Naive thymus-derived CD8-positive, alpha-beta T cell (primary cell): ENCODE results near the gene NINJ2. TPM values are rescaled to one million over a fixed set of nuclear protein-coding genes. Genes with fewer than 3 reads are reported as not detected.
"Not testable (repeated sequence)": the region's sequence is repeated elsewhere in the genome, so short reads cannot be mapped to it uniquely, and the experiment has no call there.

Experiments
- ATAC-seq, 2 donors: fragments of 150-1000 bp; cut with Tn5 transposase in 1 of 2; sonication (Bioruptor Pico), chemical (Tn5 transposase) in 1 of 2; 1 replicate in 1 of 2; 2 replicates in 1 of 2; pipeline ENCODE4 v1.10.0; 2021; ENCODE audit warnings: mild to moderate bottlenecking in 2 of 2, moderate library complexity in 2 of 2
- POLR2A ChIA-PET: fragments of 350-600 bp; sonication (Branson Sonifier 250); formaldehyde crosslinking; loops from one replicate; lab custom pipeline; 2021; ENCODE audit warnings: antibody characterized with exemption; lab: Charles Lee
- DNase-seq, 10 donors: peaks; one replicate each; pipeline versions ENCODE4 v3.0.0 to v3.0.0-alpha.2; 2020 to 2022
- H3K27ac Mint-ChIP-seq, 10 donors: one replicate each; pipeline ENCODE4 v1.8.0; 2020 to 2022; ENCODE audit warnings: mild to moderate bottlenecking in 10 of 10, mixed read lengths in 10 of 10, moderate library complexity in 4 of 10, inconsistent platforms in 1 of 10
- H3K27me3 Mint-ChIP-seq, 5 donors: one replicate each; pipeline ENCODE4 v1.8.0; 2021 to 2022; ENCODE audit warnings: mixed read lengths in 5 of 5
- H3K36me3 Mint-ChIP-seq, 3 donors: one replicate each; pipeline ENCODE4 v1.8.0; 2020 to 2022; ENCODE audit warnings: mixed read lengths in 3 of 3, mild to moderate bottlenecking in 2 of 3, inconsistent platforms in 1 of 3
- H3K4me1 Mint-ChIP-seq, 4 donors: one replicate each; pipeline ENCODE4 v1.8.0; 2021 to 2022; ENCODE audit warnings: mixed read lengths in 4 of 4
- H3K4me3 Mint-ChIP-seq, 10 donors: one replicate each; pipeline ENCODE4 v1.8.0; 2020 to 2022; ENCODE audit warnings: mild to moderate bottlenecking in 10 of 10, mixed read lengths in 10 of 10, moderate library complexity in 6 of 10, inconsistent platforms in 1 of 10
- H3K9me3 Mint-ChIP-seq, 9 donors: one replicate each; pipeline ENCODE4 v1.8.0; 2020 to 2022; ENCODE audit warnings: mixed read lengths in 9 of 9, mild to moderate bottlenecking in 3 of 9, inconsistent platforms in 1 of 9, moderate library complexity in 1 of 9
- polyA plus RNA-seq, 3 donors: library from polyadenylated mRNA; unstranded; fragments of 300-500 nt; fragmentation: Illumina TruSeq; gene quantifications; one replicate each; pipeline ENCODE4 v1.2.3, GENCODE V29; 2021
- total RNA-seq, 8 experiments: library from RNA in 2 of 8; stranded (reverse) in 2 of 8; gene quantifications; one replicate each; pipeline ENCODE4 v1.2.3 and lab custom pipeline; 2021 to 2026

The NINJ2 gene
- total and polyA plus RNA-seq, 5 experiments from 2014 or later, result 0.85 to 5.1 (median 3.9) TPM

GRCh38 chr12:577994-578747 is 85.1 kb downstream of the NINJ2 start:
- H3K36me3 Mint-ChIP-seq, H3K27me3 Mint-ChIP-seq, H3K4me3 Mint-ChIP-seq, DNase-seq, H3K9me3 Mint-ChIP-seq, ATAC-seq, H3K27ac Mint-ChIP-seq: not testable (repeated sequence)
- POLR2A ChIA-PET, result interaction anchor here (1.3 to 3.2 kb wide), 2 partner anchors 177 to 371 kb away, joined by 3 to 11 read pairs; partner anchors contain the start of gene RAD52
- H3K4me1 Mint-ChIP-seq, result peaks cover 4 to 25% (median 17%) of the 10 kb centered on the region in 4 donors

- Mint-ChIP-seq H3K4me1 (peaks cover 4 to 25% (median 19%) of the 10 kb centered on the region in 4 donors), H3K4me3 (peak overlapping the region in 9 of 10 donors; percentile 22 to 62 (median 44)), H3K36me3 (no peaks in the 10 kb centered on the region), H3K9me3 (no peaks in the 10 kb centered on the region), H3K27me3 (peaks cover 0 to 5% (median 0%) of the 10 kb centered on the region in 5 donors), H3K27ac (peak overlapping the region in 6 of 10 donors; percentile 44 to 92 (median 61))
- POLR2A ChIA-PET, result interaction anchor here (1.0 to 3.2 kb wide), 6 partner anchors 13 to 373 kb away, joined by 3 to 15 read pairs (median 7); partner anchors contain the start of genes RAD52 and WNK1
- DNase-seq, result no peak
- ATAC-seq, result no peak
Measured at GRCh38 chr12:576615-577110, 86.6 kb downstream of the NINJ2 start.

- Mint-ChIP-seq H3K9me3 (no peaks in the 10 kb centered on the region), H3K36me3 (no peaks in the 10 kb centered on the region), H3K27me3 (peaks cover 0 to 5% (median 0%) of the 10 kb centered on the region in 5 donors), H3K27ac (peak overlapping the region in 8 of 10 donors; percentile 51 to 92 (median 74)), H3K4me1 (peaks cover 4 to 25% (median 21%) of the 10 kb centered on the region in 4 donors), H3K4me3 (peak overlapping the region; percentile 30 to 67 (median 54))
- POLR2A ChIA-PET, result interaction anchor here (1.0 to 3.2 kb wide), 6 partner anchors 13 to 373 kb away, joined by 3 to 15 read pairs (median 7); partner anchors contain the start of genes RAD52 and WNK1
- peak; percentile 98 to 100 for ATAC-seq
- DNase-seq, result peak; percentile 65 to 92 (median 84)
Measured at GRCh38 chr12:575948-576614, 87.2 kb downstream of the NINJ2 start.

- peaks cover 0 to 25% (median 21%) of the 10 kb centered on the region in 4 donors for H3K4me1 Mint-ChIP-seq
- H3K27me3 Mint-ChIP-seq, result no peaks in the 10 kb centered on the region
- H3K27ac Mint-ChIP-seq, result peak overlapping the region in 2 of 10 donors; percentile 69 to 83
- H3K36me3 Mint-ChIP-seq, result no peaks in the 10 kb centered on the region
- POLR2A ChIA-PET, result interaction anchor here (1.2 to 3.2 kb wide), 6 partner anchors 12 to 374 kb away, joined by 4 to 15 read pairs (median 8); partner anchors contain the start of genes RAD52 and WNK1
- DNase-seq, result peak in 1 of 10 donors; percentile 4
- no peak for ATAC-seq
- no peaks in the 10 kb centered on the region for H3K9me3 Mint-ChIP-seq
- H3K4me3 Mint-ChIP-seq, result peak overlapping the region in 1 of 10 donors; percentile 38
Measured at GRCh38 chr12:575129-575502, 88.1 kb downstream of the NINJ2 start.

- no peak for ATAC-seq
- Mint-ChIP-seq H3K4me3 (no peak overlapping the region), H3K36me3 (no peaks in the 10 kb centered on the region), H3K9me3 (no peaks in the 10 kb centered on the region), H3K4me1 (peaks cover 2 to 28% (median 25%) of the 10 kb centered on the region in 4 donors), H3K27me3 (no peaks in the 10 kb centered on the region), H3K27ac (peak overlapping the region in 1 of 10 donors; percentile 69)
- POLR2A ChIA-PET, result interaction anchor here (0.6 to 2.3 kb wide), 6 partner anchors 11 to 518 kb away, joined by 3 to 9 read pairs (median 4); partner anchors contain the start of gene WNK1
- peak in 1 of 10 donors; percentile 0 for DNase-seq
Measured at GRCh38 chr12:574475-575128, 88.6 kb downstream of the NINJ2 start.

- Mint-ChIP-seq H3K4me1 (peaks cover 7 to 38% (median 37%) of the 10 kb centered on the region in 4 donors), H3K36me3 (no peaks in the 10 kb centered on the region), H3K27ac (peak overlapping the region in 1 of 10 donors; percentile 43), H3K27me3 (no peaks in the 10 kb centered on the region), H3K4me3 (peak overlapping the region in 1 of 10 donors; percentile 33), H3K9me3 (no peaks in the 10 kb centered on the region)
- no peak for ATAC-seq
- POLR2A ChIA-PET, result interaction anchor here (0.7 kb wide), 1 partner anchor 208 kb away, joined by 3 read pairs; no protein-coding TSS in a partner anchor
- no peak for DNase-seq
Measured at GRCh38 chr12:573232-573631, 90.0 kb downstream of the NINJ2 start.

- peak overlapping the region in 2 of 10 donors; percentile 4 to 14 for H3K4me3 Mint-ChIP-seq
- peaks cover 9 to 42% (median 42%) of the 10 kb centered on the region in 4 donors for H3K4me1 Mint-ChIP-seq
- DNase-seq (peak in 1 of 10 donors; percentile 37), ATAC-seq (no peak)
- H3K9me3 Mint-ChIP-seq, result no peaks in the 10 kb centered on the region
- no peaks in the 10 kb centered on the region for H3K27me3 Mint-ChIP-seq
- H3K27ac Mint-ChIP-seq, result peak overlapping the region in 2 of 10 donors; percentile 31 to 48
- H3K36me3 Mint-ChIP-seq, result no peaks in the 10 kb centered on the region
- POLR2A ChIA-PET, result interaction anchor here (0.7 kb wide), 1 partner anchor 208 kb away, joined by 3 read pairs; no protein-coding TSS in a partner anchor
Measured at GRCh38 chr12:572532-572899, 90.7 kb downstream of the NINJ2 start.

GRCh38 chr12:571795-572531 is 91.3 kb downstream of the NINJ2 start:
- peak overlapping the region in 4 of 10 donors; percentile 14 to 73 (median 58) for H3K4me3 Mint-ChIP-seq
- POLR2A ChIA-PET, result no interaction called here
- H3K9me3 Mint-ChIP-seq, result no peaks in the 10 kb centered on the region
- H3K36me3 Mint-ChIP-seq, result no peaks in the 10 kb centered on the region
- DNase-seq (peak in 1 of 10 donors; percentile 49), ATAC-seq (no peak)
- peak overlapping the region in 1 of 10 donors; percentile 57 for H3K27ac Mint-ChIP-seq
- peaks cover 13 to 47% (median 47%) of the 10 kb centered on the region in 4 donors for H3K4me1 Mint-ChIP-seq
- no peaks in the 10 kb centered on the region for H3K27me3 Mint-ChIP-seq

- no peaks in the 10 kb centered on the region for H3K27me3 Mint-ChIP-seq
- no peaks in the 10 kb centered on the region for H3K36me3 Mint-ChIP-seq
- DNase-seq (peak in 1 of 10 donors; percentile 60), ATAC-seq (no peak)
- no peaks in the 10 kb centered on the region for H3K9me3 Mint-ChIP-seq
- peak overlapping the region in 1 of 10 donors; percentile 76 for H3K27ac Mint-ChIP-seq
- POLR2A ChIA-PET, result interaction anchor here (0.7 kb wide), 1 partner anchor 243 kb away, joined by 3 read pairs; no protein-coding TSS in a partner anchor
- H3K4me3 Mint-ChIP-seq, result peak overlapping the region in 8 of 10 donors; percentile 26 to 73 (median 46)
- peaks cover 18 to 51% (median 47%) of the 10 kb centered on the region in 4 donors for H3K4me1 Mint-ChIP-seq
Measured at GRCh38 chr12:570921-571794, 92.1 kb downstream of the NINJ2 start.

- DNase-seq, result peak in 1 of 10 donors; percentile 45
- Mint-ChIP-seq H3K4me3 (peak overlapping the region in 5 of 10 donors; percentile 10 to 89 (median 78)), H3K9me3 (no peaks in the 10 kb centered on the region), H3K27ac (peak overlapping the region in 1 of 10 donors; percentile 33), H3K27me3 (no peaks in the 10 kb centered on the region), H3K36me3 (no peaks in the 10 kb centered on the region), H3K4me1 (peaks cover 21 to 54% (median 48%) of the 10 kb centered on the region in 4 donors)
- POLR2A ChIA-PET, result interaction anchor here (0.7 to 0.9 kb wide), 2 partner anchors 11 to 244 kb away, joined by 3 read pairs; no protein-coding TSS in a partner anchor
- ATAC-seq, result no peak
Measured at GRCh38 chr12:570435-570920, 92.8 kb downstream of the NINJ2 start.
